HCT116 (cell line): Measurements from ENCODE around the gene AXL. TPM values are rescaled to one million over a fixed set of nuclear protein-coding genes. Genes with fewer than 3 reads are reported as not detected.

ENCODE experiments used
- ATAC-seq: fragments of 200-7000 bp; cut with Tn5 transposase; 2 replicates; pipeline ENCODE4 v1.9.1; 2020; ENCODE audit warnings: mild to moderate bottlenecking, moderate library complexity
- BruUV-seq: library from RNA; stranded (reverse); fragments of 400-500 nt; replicated peaks from 2 replicates; lab custom pipeline; 2021; lab: Mats Ljungman, UMichigan
- CTCF ChIA-PET: fragments of 300-600 bp; sonication (Branson Sonifier 250); formaldehyde crosslinking; loops from one replicate; lab custom pipeline; 2021; ENCODE audit warnings: antibody characterized with exemption; lab: Charles Lee
- POLR2A ChIA-PET: fragments of 300-600, 350-600 bp; sonication (Branson Sonifier 250); formaldehyde crosslinking; loops from one replicate; lab custom pipeline; 2021; ENCODE audit warnings: antibody characterized with exemption; lab: Charles Lee
- RAD21 ChIA-PET, 2 experiments: fragments of 300-600 bp; sonication (Branson Sonifier 250); formaldehyde crosslinking; loops; one replicate each; lab custom pipeline; 2023; ENCODE audit warnings: low total read pairs in 2 of 2; ENCODE audit not compliant: uncharacterized antibody in 2 of 2, unreplicated experiment in 2 of 2, low non-redundant PET in 1 of 2; lab: Charles Lee
- DNase-seq: peaks from one replicate; pipeline ENCODE4 v3.0.0-alpha.2; 2010; ENCODE audit warnings: low read depth, low spot score
- H2AFZ ChIP-seq: fragments of 200-600 bp; shearing (Covaris generic), sonication (generic); 2 replicates; pipeline ENCODE4 v1.6.1; 2017; ENCODE audit warnings: low read depth, mixed run types, mixed read lengths, antibody characterized with exemption, low read length; ENCODE audit not compliant: poor library complexity, severe bottlenecking
- H3K27ac ChIP-seq: 2 replicates; pipeline ENCODE4 v1.5.1; 2012; ENCODE audit warnings: low read depth, low read length
- H3K27me3 ChIP-seq: fragments of 200-600 bp; sonication (generic); 2 replicates; pipeline ENCODE4 v1.6.1; 2016; ENCODE audit warnings: mixed run types, low read length, mixed read lengths; ENCODE audit not compliant: insufficient read depth
- H3K36me3 ChIP-seq, 2 experiments: fragments of 200-500 bp in 1 of 2; fragments of 200-600 bp in 1 of 2; sonication (Bioruptor generic) in 1 of 2; sonication (generic) in 1 of 2; 2 replicates each; pipeline versions ENCODE4 v1.5.1 to v1.6.1; 2014 to 2016; ENCODE audit warnings: low read length in 2 of 2, inconsistent platforms in 1 of 2, mixed read lengths in 1 of 2, mixed run types in 1 of 2; ENCODE audit not compliant: insufficient read depth in 2 of 2, control insufficient read depth in 1 of 2
- H3K4me1 ChIP-seq, 2 experiments: fragments of 200-600 bp in 1 of 2; sonication (generic) in 1 of 2; 2 replicates each; pipeline versions ENCODE4 v1.5.1 to v1.6.1; 2012 to 2017; ENCODE audit warnings: low read length in 2 of 2, inconsistent platforms in 1 of 2, mild to moderate bottlenecking in 1 of 2, mixed read lengths in 1 of 2, mixed run types in 1 of 2, moderate library complexity in 1 of 2; ENCODE audit not compliant: insufficient read depth in 2 of 2, control insufficient read depth in 1 of 2
- H3K4me2 ChIP-seq: fragments of 200-600 bp; sonication (generic); 2 replicates; pipeline ENCODE4 v1.6.1; 2017; ENCODE audit warnings: mixed run types, low read length, mixed read lengths
- H3K4me3 ChIP-seq, 2 experiments: fragments of 200-600 bp in 1 of 2; sonication (generic) in 1 of 2; replicated peaks in 1 of 2; 2 replicates each; pipeline ENCODE4 v1.5.1; 2011 to 2016; ENCODE audit warnings: low read length in 2 of 2, control low read depth in 1 of 2, low read depth in 1 of 2, mild to moderate bottlenecking in 1 of 2, mixed read lengths in 1 of 2, mixed run types in 1 of 2
- H3K79me2 ChIP-seq: fragments of 200-600 bp; sonication (generic); 2 replicates; pipeline ENCODE4 v1.6.1; 2017; ENCODE audit warnings: mild to moderate bottlenecking, mixed run types, low read length, moderate library complexity, mixed read lengths; ENCODE audit not compliant: insufficient read depth
- H3K9ac ChIP-seq: fragments of 200-600 bp; sonication (generic); 2 replicates; pipeline ENCODE4 v1.6.1; 2016; ENCODE audit warnings: low read length, mixed read lengths
- H3K9me2 ChIP-seq: fragments of 200-600 bp; sonication (generic), shearing (Covaris generic); 2 replicates; pipeline ENCODE4 v1.6.1; 2017; ENCODE audit warnings: mixed run types, mild to moderate bottlenecking, moderate library complexity; ENCODE audit not compliant: insufficient read depth
- H3K9me3 ChIP-seq, 2 experiments: fragments of 200-500 bp in 1 of 2; fragments of 200-600 bp in 1 of 2; sonication (Bioruptor generic) in 1 of 2; sonication (generic) in 1 of 2; 2 replicates each; pipeline ENCODE4 v1.6.1; 2014 to 2017; ENCODE audit warnings: low read length in 2 of 2, mixed read lengths in 2 of 2, inconsistent platforms in 1 of 2, low read depth in 1 of 2, mild to moderate bottlenecking in 1 of 2, mixed run types in 1 of 2, moderate library complexity in 1 of 2; ENCODE audit not compliant: control insufficient read depth in 1 of 2, insufficient read depth in 1 of 2
- H4K20me1 ChIP-seq: fragments of 200-600 bp; sonication (generic), shearing (Covaris generic); 2 replicates; pipeline ENCODE4 v1.6.1; 2017; ENCODE audit warnings: mixed run types, mild to moderate bottlenecking, moderate library complexity; ENCODE audit not compliant: insufficient read depth
- CBX3 ChIP-seq: IDR thresholded peaks from 2 replicates; pipeline ENCODE4 v1.6.1; 2012; ENCODE audit warnings: low read depth
- CEBPB ChIP-seq: IDR thresholded peaks from 2 replicates; pipeline ENCODE4 v1.6.1; 2012; ENCODE audit warnings: low read depth
- ELF1 ChIP-seq: IDR thresholded peaks from 2 replicates; pipeline ENCODE4 v1.6.1; 2012; ENCODE audit warnings: low read depth, borderline replicate concordance
- EZH2 ChIP-seq: fragments of 200-600 bp; sonication (generic); IDR thresholded peaks from 2 replicates; pipeline ENCODE4 v1.6.1; 2017; ENCODE audit warnings: antibody characterized with exemption, mixed run types
- EZH2phosphoT487 ChIP-seq: fragments of 200-600 bp; IDR thresholded peaks from 2 replicates; pipeline ENCODE4 v1.6.1; 2018; ENCODE audit warnings: antibody characterized with exemption, borderline replicate concordance
- FOSL1 ChIP-seq: IDR thresholded peaks from 2 replicates; pipeline ENCODE4 v1.6.1; 2012; ENCODE audit warnings: low read depth
- POLR2A ChIP-seq: IDR thresholded peaks from 2 replicates; pipeline ENCODE4 v1.7.0; 2011; ENCODE audit warnings: borderline replicate concordance; ENCODE audit not compliant: insufficient read depth, insufficient read length; ENCODE audit errors: extremely low read depth
- POLR2AphosphoS5 ChIP-seq: IDR thresholded peaks from 2 replicates; pipeline ENCODE4 v1.6.1; 2011; ENCODE audit warnings: mild to moderate bottlenecking, low read depth, low read length, moderate library complexity
- RAD21 ChIP-seq: IDR thresholded peaks from 2 replicates; pipeline ENCODE4 v1.6.1; 2012; ENCODE audit warnings: low read depth, mild to moderate bottlenecking
- SIN3A ChIP-seq: IDR thresholded peaks from 2 replicates; pipeline ENCODE4 v1.6.1; 2012; ENCODE audit warnings: low read depth
- SP1 ChIP-seq: IDR thresholded peaks from 2 replicates; pipeline ENCODE4 v1.6.1; 2012; ENCODE audit warnings: low read depth
- SRF ChIP-seq: IDR thresholded peaks from 2 replicates; pipeline ENCODE4 v1.6.1; 2012; ENCODE audit warnings: low read depth
- TCF7L2 ChIP-seq: IDR thresholded peaks from 2 replicates; pipeline ENCODE4 v1.7.0; 2011; ENCODE audit warnings: borderline replicate concordance, inconsistent platforms; ENCODE audit not compliant: insufficient read depth, insufficient read length; ENCODE audit errors: extremely low read depth
- ZFX ChIP-seq: fragments of 450-650 bp; IDR thresholded peaks from 2 replicates; pipeline ENCODE4 v1.6.1; 2017
- ZNF274 ChIP-seq: fragments of 200-500 bp; sonication (Bioruptor generic); IDR thresholded peaks from 2 replicates; pipeline ENCODE4 v1.6.1; 2014; ENCODE audit warnings: mild to moderate bottlenecking, low read depth, low read length, inconsistent platforms
- intact Hi-C: fragments of 100-400 bp; cut with micrococcal nuclease; formaldehyde crosslinking; loops from 2 replicates; pipeline ENCODE4 v1.10.0; 2022
- total RNA-seq: library from RNA; stranded (reverse); gene quantifications from one replicate; pipeline ENCODE4 v1.2.1, GENCODE V29; 2021; ENCODE audit not compliant: unreplicated experiment
- TF ChIP-seq, protein P1 (sequence below), 3 experiments: fragments of 200-600 bp in 1 of 3; sonication (generic) in 1 of 3; IDR thresholded peaks in 2 of 3; conservative IDR thresholded peaks in 1 of 3; 2 replicates each; pipeline ENCODE4 v1.5.1; 2012 to 2017; ENCODE audit warnings: low read depth in 2 of 3, low read length in 2 of 3, antibody characterized with exemption in 1 of 3, borderline replicate concordance in 1 of 3, control low read depth in 1 of 3, mild to moderate bottlenecking in 1 of 3, mixed read lengths in 1 of 3, mixed run types in 1 of 3, moderate library complexity in 1 of 3; ENCODE audit not compliant: insufficient read depth in 1 of 3
- TF ChIP-seq, protein P2 (sequence below): IDR thresholded peaks from 2 replicates; pipeline ENCODE4 v1.6.1; 2012; ENCODE audit warnings: low read depth
- TF ChIP-seq, protein P3 (sequence below): IDR thresholded peaks from 2 replicates; pipeline ENCODE4 v1.6.1; 2012

AXL gene
- total RNA-seq, 1 experiment from 2014 or later: 47.4 TPM

DNA sequence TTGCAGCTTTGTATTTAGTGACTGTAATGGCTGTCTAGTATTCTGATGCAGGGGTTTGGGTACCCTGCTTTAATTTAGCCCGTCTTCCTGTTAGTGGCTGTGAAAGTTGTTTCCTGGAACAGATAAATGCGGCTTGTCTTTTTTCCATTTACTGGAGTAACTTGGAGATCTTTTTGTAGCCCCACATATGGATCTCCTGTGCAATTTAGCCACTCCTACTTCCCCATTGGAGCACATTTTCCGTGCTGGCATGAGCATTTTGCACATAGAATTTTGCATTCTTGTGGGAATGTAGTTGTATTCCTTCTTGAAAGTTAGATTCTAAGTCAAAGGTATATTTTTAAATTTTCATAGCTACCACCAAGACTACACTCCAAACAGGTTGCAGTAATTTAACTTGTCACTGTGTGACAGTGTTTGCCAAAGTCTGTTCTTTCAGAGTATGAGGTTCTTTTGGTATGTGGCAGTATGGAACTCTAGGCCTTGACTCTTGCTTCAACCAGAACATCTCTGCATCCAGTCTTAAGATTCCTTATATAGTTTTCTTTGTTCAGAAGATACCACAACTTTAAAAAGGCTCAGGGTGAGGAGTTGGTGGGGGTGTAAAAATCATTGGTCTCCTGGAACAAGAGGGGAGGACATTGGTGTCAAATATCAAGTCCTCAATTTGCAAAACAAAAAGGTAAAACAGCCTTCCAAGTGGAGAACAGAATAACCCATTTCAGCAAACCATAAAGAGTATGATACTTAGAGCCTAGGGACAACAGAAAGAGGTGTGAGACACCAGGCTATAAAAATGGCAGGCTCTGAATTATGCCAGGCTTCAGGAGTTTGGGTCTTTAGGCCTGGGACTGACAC lies 69.9 kb downstream of the AXL start:
- no peak overlapping the region for H3K9ac ChIP-seq
- RAD21 ChIA-PET: no interaction called here
- no peaks in the 10 kb centered on the region for H3K9me2 ChIP-seq
- H3K4me3 ChIP-seq: no peak overlapping the region
- POLR2A ChIA-PET: interaction anchor here (0.9 kb wide), 1 partner anchor 9 kb away, joined by 3 read pairs; no protein-coding TSS in a partner anchor
- H3K79me2 ChIP-seq: peaks cover 46% of the 10 kb centered on the region
- CTCF ChIA-PET: no interaction called here
- TF ChIP-seq POLR2A (no peak), ZFX (no peak), EZH2phosphoT487 (no peak), SIN3A (no peak), TCF7L2 (no peak), SRF (no peak), RAD21 (no peak), SP1 (no peak), POLR2AphosphoS5 (no peak), ZNF274 (no peak), ELF1 (no peak), CEBPB (no peak), FOSL1 (no peak), CBX3 (no peak), EZH2 (no peak)
- TF ChIP-seq, protein P1, sequence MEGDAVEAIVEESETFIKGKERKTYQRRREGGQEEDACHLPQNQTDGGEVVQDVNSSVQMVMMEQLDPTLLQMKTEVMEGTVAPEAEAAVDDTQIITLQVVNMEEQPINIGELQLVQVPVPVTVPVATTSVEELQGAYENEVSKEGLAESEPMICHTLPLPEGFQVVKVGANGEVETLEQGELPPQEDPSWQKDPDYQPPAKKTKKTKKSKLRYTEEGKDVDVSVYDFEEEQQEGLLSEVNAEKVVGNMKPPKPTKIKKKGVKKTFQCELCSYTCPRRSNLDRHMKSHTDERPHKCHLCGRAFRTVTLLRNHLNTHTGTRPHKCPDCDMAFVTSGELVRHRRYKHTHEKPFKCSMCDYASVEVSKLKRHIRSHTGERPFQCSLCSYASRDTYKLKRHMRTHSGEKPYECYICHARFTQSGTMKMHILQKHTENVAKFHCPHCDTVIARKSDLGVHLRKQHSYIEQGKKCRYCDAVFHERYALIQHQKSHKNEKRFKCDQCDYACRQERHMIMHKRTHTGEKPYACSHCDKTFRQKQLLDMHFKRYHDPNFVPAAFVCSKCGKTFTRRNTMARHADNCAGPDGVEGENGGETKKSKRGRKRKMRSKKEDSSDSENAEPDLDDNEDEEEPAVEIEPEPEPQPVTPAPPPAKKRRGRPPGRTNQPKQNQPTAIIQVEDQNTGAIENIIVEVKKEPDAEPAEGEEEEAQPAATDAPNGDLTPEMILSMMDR (IDR thresholded peaks at IDR 0.05 in 2 of 3, conservative IDR thresholded peaks at IDR 0.05 in 1 of 3; ENCODE audit: borderline replicate concordance in 1 of 3, insufficient read depth in 1 of 3, low read depth in 2 of 3, low read length in 2 of 3): no peak
- TF ChIP-seq, protein P2, sequence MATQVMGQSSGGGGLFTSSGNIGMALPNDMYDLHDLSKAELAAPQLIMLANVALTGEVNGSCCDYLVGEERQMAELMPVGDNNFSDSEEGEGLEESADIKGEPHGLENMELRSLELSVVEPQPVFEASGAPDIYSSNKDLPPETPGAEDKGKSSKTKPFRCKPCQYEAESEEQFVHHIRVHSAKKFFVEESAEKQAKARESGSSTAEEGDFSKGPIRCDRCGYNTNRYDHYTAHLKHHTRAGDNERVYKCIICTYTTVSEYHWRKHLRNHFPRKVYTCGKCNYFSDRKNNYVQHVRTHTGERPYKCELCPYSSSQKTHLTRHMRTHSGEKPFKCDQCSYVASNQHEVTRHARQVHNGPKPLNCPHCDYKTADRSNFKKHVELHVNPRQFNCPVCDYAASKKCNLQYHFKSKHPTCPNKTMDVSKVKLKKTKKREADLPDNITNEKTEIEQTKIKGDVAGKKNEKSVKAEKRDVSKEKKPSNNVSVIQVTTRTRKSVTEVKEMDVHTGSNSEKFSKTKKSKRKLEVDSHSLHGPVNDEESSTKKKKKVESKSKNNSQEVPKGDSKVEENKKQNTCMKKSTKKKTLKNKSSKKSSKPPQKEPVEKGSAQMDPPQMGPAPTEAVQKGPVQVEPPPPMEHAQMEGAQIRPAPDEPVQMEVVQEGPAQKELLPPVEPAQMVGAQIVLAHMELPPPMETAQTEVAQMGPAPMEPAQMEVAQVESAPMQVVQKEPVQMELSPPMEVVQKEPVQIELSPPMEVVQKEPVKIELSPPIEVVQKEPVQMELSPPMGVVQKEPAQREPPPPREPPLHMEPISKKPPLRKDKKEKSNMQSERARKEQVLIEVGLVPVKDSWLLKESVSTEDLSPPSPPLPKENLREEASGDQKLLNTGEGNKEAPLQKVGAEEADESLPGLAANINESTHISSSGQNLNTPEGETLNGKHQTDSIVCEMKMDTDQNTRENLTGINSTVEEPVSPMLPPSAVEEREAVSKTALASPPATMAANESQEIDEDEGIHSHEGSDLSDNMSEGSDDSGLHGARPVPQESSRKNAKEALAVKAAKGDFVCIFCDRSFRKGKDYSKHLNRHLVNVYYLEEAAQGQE: no peak
- TF ChIP-seq, protein P3, sequence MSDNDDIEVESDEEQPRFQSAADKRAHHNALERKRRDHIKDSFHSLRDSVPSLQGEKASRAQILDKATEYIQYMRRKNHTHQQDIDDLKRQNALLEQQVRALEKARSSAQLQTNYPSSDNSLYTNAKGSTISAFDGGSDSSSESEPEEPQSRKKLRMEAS: no peak
- no peak overlapping the region for H3K27ac ChIP-seq
- intact Hi-C loops: no loop called here
- DNase-seq (no peak), ATAC-seq (no peak)
- H2AFZ ChIP-seq: no peak overlapping the region
- H3K27me3 ChIP-seq: no peaks in the 10 kb centered on the region
- H3K4me2 ChIP-seq: no peak overlapping the region
- H3K36me3 ChIP-seq: peaks cover 73 to 76% of the 10 kb centered on the region in 2 experiments
- no peaks in the 10 kb centered on the region for H3K4me1 ChIP-seq
- no peaks in the 10 kb centered on the region; the same call in 1 of the 2 replicates for H4K20me1 ChIP-seq
- BruUV-seq: no TSS peak
- H3K9me3 ChIP-seq: no peaks in the 10 kb centered on the region
